ENCODE measurements around the gene GATA1.

Gene GATA1

DNA sequence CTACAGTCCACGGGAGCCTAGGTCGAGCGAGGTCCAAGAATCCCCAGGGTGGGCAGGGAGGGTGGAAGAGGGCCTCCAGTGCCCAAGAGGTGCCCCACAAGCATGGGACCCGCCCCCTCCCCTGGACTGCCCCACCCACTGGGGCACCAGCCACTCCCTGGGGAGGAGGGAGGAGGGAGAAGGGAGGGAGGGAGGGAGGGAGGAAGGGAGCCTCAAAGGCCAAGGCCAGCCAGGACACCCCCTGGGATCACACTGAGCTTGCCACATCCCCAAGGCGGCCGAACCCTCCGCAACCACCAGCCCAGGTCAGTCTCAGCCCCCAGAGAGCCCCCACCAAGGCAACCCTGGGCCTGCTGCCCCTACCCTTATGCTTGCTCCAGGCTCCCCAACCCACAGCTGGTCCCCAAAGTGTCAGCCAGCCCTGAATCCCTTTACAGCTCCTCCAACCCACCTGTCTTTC lies at the start of gene GATA1:
Gene GATA1 (plus strand): TSS at position 250 of the 460 bp plus-strand sequence. CDS start 4,520 bp downstream, outside the sequence.
- TF ChIP-seq, protein P1, sequence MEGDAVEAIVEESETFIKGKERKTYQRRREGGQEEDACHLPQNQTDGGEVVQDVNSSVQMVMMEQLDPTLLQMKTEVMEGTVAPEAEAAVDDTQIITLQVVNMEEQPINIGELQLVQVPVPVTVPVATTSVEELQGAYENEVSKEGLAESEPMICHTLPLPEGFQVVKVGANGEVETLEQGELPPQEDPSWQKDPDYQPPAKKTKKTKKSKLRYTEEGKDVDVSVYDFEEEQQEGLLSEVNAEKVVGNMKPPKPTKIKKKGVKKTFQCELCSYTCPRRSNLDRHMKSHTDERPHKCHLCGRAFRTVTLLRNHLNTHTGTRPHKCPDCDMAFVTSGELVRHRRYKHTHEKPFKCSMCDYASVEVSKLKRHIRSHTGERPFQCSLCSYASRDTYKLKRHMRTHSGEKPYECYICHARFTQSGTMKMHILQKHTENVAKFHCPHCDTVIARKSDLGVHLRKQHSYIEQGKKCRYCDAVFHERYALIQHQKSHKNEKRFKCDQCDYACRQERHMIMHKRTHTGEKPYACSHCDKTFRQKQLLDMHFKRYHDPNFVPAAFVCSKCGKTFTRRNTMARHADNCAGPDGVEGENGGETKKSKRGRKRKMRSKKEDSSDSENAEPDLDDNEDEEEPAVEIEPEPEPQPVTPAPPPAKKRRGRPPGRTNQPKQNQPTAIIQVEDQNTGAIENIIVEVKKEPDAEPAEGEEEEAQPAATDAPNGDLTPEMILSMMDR (IDR thresholded peaks at IDR 0.05; ENCODE audit: low read length, missing control alignments) = no peak
- no peak for DNase-seq (ENCODE audit: low read depth)
- H3K4me3 ChIP-seq (replicated peaks; ENCODE audit: low read depth, low read length) = no peak within 1 kb of the TSS

DNA sequence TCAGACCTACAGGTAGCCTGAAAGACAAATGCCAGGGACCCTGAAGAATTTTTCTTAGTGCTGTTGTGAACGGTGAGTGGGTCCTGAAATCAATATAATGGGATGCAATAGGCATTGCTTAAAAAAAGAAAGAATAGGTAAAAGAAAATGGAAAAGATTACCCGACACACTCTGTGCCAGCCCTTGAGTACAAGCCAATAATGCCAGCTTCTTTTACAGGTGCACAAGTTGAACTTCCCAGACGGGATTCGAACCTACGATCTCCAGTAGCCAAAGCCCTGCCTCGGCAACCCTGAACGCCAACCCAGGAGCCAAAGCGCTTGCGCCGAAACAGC lies 49.5 kb upstream of the GATA1 start:
- no peak for DNase-seq (ENCODE audit: low read depth)
- peak overlapping the region; percentile 70 for H3K4me3 ChIP-seq (replicated peaks; ENCODE audit: low read depth, low read length)
- TF ChIP-seq, protein P1 (IDR thresholded peaks at IDR 0.05; ENCODE audit: low read length, missing control alignments) = no peak

DNA sequence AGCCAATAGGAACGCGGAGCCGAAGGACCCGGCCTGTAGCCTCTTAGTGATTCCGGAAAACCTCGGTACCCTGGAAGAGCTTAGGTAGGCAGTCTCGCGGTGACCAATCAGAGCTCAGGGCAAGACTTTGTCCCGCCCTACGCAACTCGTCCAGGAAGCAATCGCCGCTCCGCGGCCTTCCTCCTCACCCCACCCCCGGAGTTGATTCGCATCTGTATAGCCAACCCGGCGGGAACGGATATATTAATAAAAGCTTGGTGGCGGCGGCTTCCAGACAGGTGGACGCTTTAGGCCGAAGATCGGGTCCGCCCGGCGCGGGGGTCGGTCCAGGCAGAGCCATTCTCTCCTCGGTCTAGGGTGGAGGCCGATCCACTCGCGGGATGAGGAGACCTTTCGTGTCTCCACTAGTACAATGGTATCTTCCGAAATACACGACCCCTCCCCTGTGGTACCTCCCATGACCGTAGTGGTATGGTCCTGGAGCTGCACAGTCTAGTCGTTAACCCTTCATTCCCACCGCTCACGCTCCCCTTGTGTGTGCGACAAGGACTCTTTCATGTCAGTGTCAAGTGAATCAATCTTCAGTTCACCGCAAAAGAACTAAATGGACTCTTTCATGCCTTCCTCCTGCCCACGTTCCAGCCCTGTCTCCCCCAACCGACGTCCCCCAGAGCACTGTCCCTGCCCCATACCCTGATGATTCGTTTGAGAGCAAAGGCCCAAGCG lies 49.0 kb upstream of the GATA1 start:
- TF ChIP-seq, protein P1 (IDR thresholded peaks at IDR 0.05; ENCODE audit: low read length, missing control alignments) = no peak
- peak overlapping the region; percentile 70 for H3K4me3 ChIP-seq (replicated peaks; ENCODE audit: low read depth, low read length)
- peak; percentile 98 for DNase-seq (ENCODE audit: low read depth)

DNA sequence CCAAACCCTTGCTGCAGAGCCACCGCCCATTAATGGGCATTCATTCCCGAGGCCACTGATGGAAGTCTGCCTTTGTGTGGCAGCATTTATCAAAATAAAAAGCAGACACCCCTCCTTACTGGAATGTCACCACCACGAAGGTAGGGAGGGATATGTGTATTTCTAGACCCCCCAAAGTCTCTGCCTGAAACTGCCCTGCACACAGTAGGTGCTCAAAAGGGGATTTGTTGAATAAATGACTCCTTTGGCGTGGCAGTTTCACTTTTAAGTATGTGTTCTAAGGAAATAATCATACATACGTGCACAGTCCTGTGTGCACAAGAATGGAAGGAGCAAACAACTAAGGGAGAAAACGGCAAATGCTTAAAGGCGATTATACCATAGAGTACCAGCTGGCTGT lies 48.5 kb upstream of the GATA1 start:
- DNase-seq (ENCODE audit: low read depth) = no peak
- TF ChIP-seq, protein P1 (IDR thresholded peaks at IDR 0.05; ENCODE audit: low read length, missing control alignments) = no peak
- H3K4me3 ChIP-seq (replicated peaks; ENCODE audit: low read depth, low read length) = peak overlapping the region; percentile 70

DNA sequence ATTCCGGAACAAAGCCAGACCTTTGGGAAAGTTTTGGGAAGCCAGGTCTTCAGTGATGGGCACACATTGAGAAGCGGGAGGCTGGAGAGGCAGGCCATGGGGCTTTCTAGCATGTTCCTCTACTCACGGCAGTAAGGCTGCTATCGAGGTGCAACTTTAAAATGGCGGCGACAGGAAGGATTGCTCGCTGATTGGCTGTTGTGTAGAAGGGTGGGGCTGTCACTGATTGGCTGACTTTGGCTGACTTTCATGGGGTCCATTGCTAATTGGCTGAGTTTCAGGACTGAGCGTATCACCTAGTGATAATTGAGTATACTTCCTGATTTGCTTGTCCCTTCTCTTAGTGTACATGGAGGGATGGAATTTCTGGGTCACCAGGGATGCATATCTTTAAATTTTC lies 44.6 kb upstream of the GATA1 start:
- no peak for DNase-seq (ENCODE audit: low read depth)
- TF ChIP-seq, protein P1 (IDR thresholded peaks at IDR 0.05; ENCODE audit: low read length, missing control alignments) = no peak
- H3K4me3 ChIP-seq (replicated peaks; ENCODE audit: low read depth, low read length) = no peak overlapping the region

DNA sequence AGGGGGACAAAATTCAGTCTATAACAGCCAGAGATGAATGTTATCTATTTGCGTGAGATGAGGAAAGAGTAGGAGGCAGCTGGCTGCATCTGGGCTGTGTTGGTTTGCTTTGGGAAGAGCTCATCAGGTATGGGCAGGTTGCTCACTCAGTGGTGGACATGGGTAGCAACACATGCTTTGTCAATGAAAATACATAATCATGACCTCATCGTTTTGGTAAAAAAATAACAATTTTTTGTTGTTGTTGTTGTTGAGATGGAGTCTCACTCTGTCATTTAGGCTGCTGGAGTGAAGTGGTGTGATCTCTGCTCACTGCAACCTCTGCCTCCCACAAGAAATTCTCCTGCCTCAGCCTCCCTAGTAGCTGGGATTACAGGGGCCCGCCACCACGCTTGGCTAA lies 41.2 kb upstream of the GATA1 start:
- no peak for DNase-seq (ENCODE audit: low read depth)
- TF ChIP-seq, protein P1 (IDR thresholded peaks at IDR 0.05; ENCODE audit: low read length, missing control alignments) = no peak
- H3K4me3 ChIP-seq (replicated peaks; ENCODE audit: low read depth, low read length) = no peak overlapping the region

All from fibroblast of pulmonary artery (primary cell).